OCI-LY3 (cell line): ENCODE measurements around the gene WSCD2.

Source experiments
- H2AFZ ChIP-seq: fragments of 200-600, 300-600 bp; shearing (Covaris generic); 2 replicates; pipeline ENCODE4 v1.6.0; 2014; ENCODE audit warnings: antibody characterized with exemption, low read depth, low read length
- H3K27ac ChIP-seq: fragments of 200-600, 300-600 bp; sonication (generic); 2 replicates; pipeline ENCODE4 v1.5.1; 2014; ENCODE audit warnings: mild to moderate bottlenecking, low read length, moderate library complexity, mixed read lengths
- H3K27me3 ChIP-seq: fragments of 200-600, 300-600 bp; sonication (generic); 2 replicates; pipeline ENCODE4 v1.6.1; 2014; ENCODE audit warnings: low read depth, low read length, mixed read lengths
- H3K36me3 ChIP-seq: fragments of 200-600, 300-600 bp; sonication (generic); replicated peaks from 2 replicates; pipeline ENCODE3; 2014; ENCODE audit warnings: low read depth, low read length, mixed read lengths
- H3K4me1 ChIP-seq: fragments of 300-600, 200-600 bp; sonication (generic); 2 replicates; pipeline ENCODE4 v1.6.1; 2014; ENCODE audit warnings: low read length, mixed read lengths
- H3K4me2 ChIP-seq: fragments of 200-600, 300-600 bp; sonication (generic); 2 replicates; pipeline ENCODE4 v1.6.1; 2014; ENCODE audit warnings: low read length, mixed read lengths
- H3K4me3 ChIP-seq: fragments of 300-600, 200-600 bp; sonication (generic); 2 replicates; pipeline ENCODE4 v1.5.1; 2014; ENCODE audit warnings: antibody characterized with exemption, mild to moderate bottlenecking, low read length, moderate library complexity
- H3K79me2 ChIP-seq: fragments of 300-600, 200-600 bp; shearing (Covaris generic); 2 replicates; pipeline ENCODE4 v1.6.1; 2014; ENCODE audit warnings: mild to moderate bottlenecking, low read length, mixed read lengths
- H3K9ac ChIP-seq: fragments of 300-600, 200-600 bp; shearing (Covaris generic); 2 replicates; pipeline ENCODE4 v1.6.0; 2014; ENCODE audit warnings: mild to moderate bottlenecking, low read length, moderate library complexity
- H3K9me3 ChIP-seq: fragments of 200-600, 300-600 bp; shearing (Covaris generic); 2 replicates; pipeline ENCODE4 v1.6.1; 2014; ENCODE audit warnings: low read length, mixed read lengths; ENCODE audit not compliant: insufficient read depth
- H4K20me1 ChIP-seq: fragments of 200-600, 300-600 bp; sonication (generic); 2 replicates; pipeline ENCODE4 v1.6.1; 2016; ENCODE audit warnings: low read length, mixed read lengths; ENCODE audit not compliant: insufficient read depth
- CTCF ChIP-seq: fragments of 200-600, 300-600 bp; sonication (generic); IDR thresholded peaks from 2 replicates; pipeline ENCODE4 v1.5.1; 2014; ENCODE audit warnings: antibody characterized with exemption, low read length, low read depth
- EZH2phosphoT487 ChIP-seq: fragments of 200-600 bp; shearing (Covaris generic); IDR thresholded peaks from 2 replicates; pipeline ENCODE4 v1.6.1; 2018; ENCODE audit warnings: antibody characterized with exemption, mixed run types, low read depth

Gene WSCD2

GRCh38 chr12:108297424-108297823 lies 168.3 kb downstream of the WSCD2 start:
- H3K27ac ChIP-seq, result no peak overlapping the region
- peaks cover 13% of the 10 kb centered on the region for H3K4me1 ChIP-seq
- no peaks in the 10 kb centered on the region for H3K9me3 ChIP-seq
- H3K36me3 ChIP-seq, result no peaks in the 10 kb centered on the region
- no peak for TF ChIP-seq EZH2phosphoT487
- no peak for TF ChIP-seq CTCF
- H2AFZ ChIP-seq, result no peak overlapping the region
- no peak overlapping the region for H3K4me3 ChIP-seq
- H4K20me1 ChIP-seq, result no peaks in the 10 kb centered on the region
- H3K79me2 ChIP-seq, result no peaks in the 10 kb centered on the region
- H3K27me3 ChIP-seq, result peaks cover 64% of the 10 kb centered on the region
- H3K4me2 ChIP-seq, result no peak overlapping the region
- H3K9ac ChIP-seq, result no peak overlapping the region

- H3K4me3 ChIP-seq, result no peak overlapping the region
- no peaks in the 10 kb centered on the region for H3K36me3 ChIP-seq
- H3K27ac ChIP-seq, result no peak overlapping the region
- no peak for TF ChIP-seq EZH2phosphoT487
- TF ChIP-seq CTCF, result no peak
- H3K9ac ChIP-seq, result no peak overlapping the region
- no peak overlapping the region for H3K4me2 ChIP-seq
- no peaks in the 10 kb centered on the region for H3K79me2 ChIP-seq
- H3K27me3 ChIP-seq, result peaks cover 61% of the 10 kb centered on the region
- peaks cover 13% of the 10 kb centered on the region for H3K4me1 ChIP-seq
- no peaks in the 10 kb centered on the region for H4K20me1 ChIP-seq
- no peak overlapping the region for H2AFZ ChIP-seq
- no peaks in the 10 kb centered on the region for H3K9me3 ChIP-seq
Measured at GRCh38 chr12:108297895-108298760, 169.0 kb downstream of the WSCD2 start.

- Histone ChIP-seq H3K27ac (no peak overlapping the region), H4K20me1 (no peaks in the 10 kb centered on the region), H3K27me3 (peaks cover 62% of the 10 kb centered on the region), H2AFZ (no peak overlapping the region), H3K4me1 (peaks cover 13% of the 10 kb centered on the region), H3K36me3 (no peaks in the 10 kb centered on the region), H3K9me3 (no peaks in the 10 kb centered on the region), H3K4me2 (no peak overlapping the region), H3K79me2 (no peaks in the 10 kb centered on the region), H3K9ac (no peak overlapping the region), H3K4me3 (no peak overlapping the region)
- TF ChIP-seq CTCF (no peak), EZH2phosphoT487 (no peak)
Measured at GRCh38 chr12:108298761-108299275, 169.7 kb downstream of the WSCD2 start.

- no peak overlapping the region for H3K4me2 ChIP-seq
- TF ChIP-seq EZH2phosphoT487, result no peak
- TF ChIP-seq CTCF, result no peak
- H3K9ac ChIP-seq, result no peak overlapping the region
- peaks cover 13% of the 10 kb centered on the region for H3K4me1 ChIP-seq
- no peak overlapping the region for H3K4me3 ChIP-seq
- H3K9me3 ChIP-seq, result no peaks in the 10 kb centered on the region
- H3K36me3 ChIP-seq, result no peaks in the 10 kb centered on the region
- H3K27ac ChIP-seq, result no peak overlapping the region
- peaks cover 62% of the 10 kb centered on the region for H3K27me3 ChIP-seq
- no peaks in the 10 kb centered on the region for H3K79me2 ChIP-seq
- H4K20me1 ChIP-seq, result no peaks in the 10 kb centered on the region
- no peak overlapping the region for H2AFZ ChIP-seq
Measured at GRCh38 chr12:108299516-108299915, 170.4 kb downstream of the WSCD2 start.
